ENCODE results near the gene BRCA2.
A peak's percentile ranks its signal among the peaks of the same experiment; 100 is the strongest.

Gene BRCA2

DNA sequence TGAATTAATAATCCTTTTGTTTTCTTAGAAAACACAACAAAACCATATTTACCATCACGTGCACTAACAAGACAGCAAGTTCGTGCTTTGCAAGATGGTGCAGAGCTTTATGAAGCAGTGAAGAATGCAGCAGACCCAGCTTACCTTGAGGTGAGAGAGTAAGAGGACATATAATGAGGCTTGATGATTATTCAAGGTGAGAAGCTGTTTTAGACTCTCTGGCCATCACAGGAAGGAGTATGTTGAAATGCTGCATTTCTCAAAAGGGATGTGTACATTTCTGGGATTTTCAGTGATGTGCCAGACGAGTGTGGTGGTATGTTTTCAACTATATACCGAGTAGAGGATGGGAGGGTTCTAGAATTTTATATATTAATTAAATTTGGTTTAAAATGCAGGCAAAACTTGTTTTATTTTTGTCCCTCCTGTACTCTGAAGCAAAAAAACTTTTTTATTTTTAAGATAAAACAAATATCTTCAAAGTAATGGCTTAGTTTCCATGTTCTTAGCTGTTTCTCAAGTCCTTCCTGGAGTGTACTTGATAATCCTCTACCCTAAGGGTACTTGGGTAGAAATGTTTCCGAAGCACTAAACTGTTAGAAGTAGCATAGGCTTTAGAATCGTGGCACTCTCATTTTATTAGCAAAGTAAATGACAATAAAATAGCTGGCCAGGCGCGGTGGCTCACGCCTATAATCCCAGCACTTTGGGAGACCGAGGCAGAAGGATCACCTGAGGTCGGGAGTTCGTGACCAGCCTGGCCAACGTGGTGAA, 61.5 kb downstream of the BRCA2 start:
- TF ChIP-seq, protein P1, sequence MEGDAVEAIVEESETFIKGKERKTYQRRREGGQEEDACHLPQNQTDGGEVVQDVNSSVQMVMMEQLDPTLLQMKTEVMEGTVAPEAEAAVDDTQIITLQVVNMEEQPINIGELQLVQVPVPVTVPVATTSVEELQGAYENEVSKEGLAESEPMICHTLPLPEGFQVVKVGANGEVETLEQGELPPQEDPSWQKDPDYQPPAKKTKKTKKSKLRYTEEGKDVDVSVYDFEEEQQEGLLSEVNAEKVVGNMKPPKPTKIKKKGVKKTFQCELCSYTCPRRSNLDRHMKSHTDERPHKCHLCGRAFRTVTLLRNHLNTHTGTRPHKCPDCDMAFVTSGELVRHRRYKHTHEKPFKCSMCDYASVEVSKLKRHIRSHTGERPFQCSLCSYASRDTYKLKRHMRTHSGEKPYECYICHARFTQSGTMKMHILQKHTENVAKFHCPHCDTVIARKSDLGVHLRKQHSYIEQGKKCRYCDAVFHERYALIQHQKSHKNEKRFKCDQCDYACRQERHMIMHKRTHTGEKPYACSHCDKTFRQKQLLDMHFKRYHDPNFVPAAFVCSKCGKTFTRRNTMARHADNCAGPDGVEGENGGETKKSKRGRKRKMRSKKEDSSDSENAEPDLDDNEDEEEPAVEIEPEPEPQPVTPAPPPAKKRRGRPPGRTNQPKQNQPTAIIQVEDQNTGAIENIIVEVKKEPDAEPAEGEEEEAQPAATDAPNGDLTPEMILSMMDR (IDR thresholded peaks at IDR 0.05; ENCODE audit: extremely low read depth, missing control alignments), result no peak
- DNase-seq (ENCODE audit: low spot score), result no peak

DNA sequence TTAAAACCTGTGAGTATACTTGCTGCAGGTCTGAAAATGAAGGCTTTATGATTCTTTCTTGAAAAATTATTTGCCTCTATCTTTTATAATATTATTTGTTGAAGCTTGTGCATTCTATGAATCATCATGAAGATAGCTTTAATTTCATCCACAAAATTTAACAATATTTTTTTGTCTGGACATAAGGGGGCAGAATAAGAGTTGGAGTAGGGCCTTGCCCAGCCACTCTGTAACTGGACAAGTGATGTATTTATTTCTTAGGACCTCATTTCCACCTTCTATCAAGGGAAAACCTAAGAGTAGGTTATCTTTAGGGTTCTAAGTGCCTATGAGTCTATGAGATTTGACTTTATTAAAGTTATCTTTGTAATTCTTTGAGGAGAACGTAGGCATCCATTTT, 62.7 kb downstream of the BRCA2 start:
- TF ChIP-seq, protein P1 (IDR thresholded peaks at IDR 0.05; ENCODE audit: extremely low read depth, missing control alignments), result no peak
- DNase-seq (ENCODE audit: low spot score), result no peak

DNA sequence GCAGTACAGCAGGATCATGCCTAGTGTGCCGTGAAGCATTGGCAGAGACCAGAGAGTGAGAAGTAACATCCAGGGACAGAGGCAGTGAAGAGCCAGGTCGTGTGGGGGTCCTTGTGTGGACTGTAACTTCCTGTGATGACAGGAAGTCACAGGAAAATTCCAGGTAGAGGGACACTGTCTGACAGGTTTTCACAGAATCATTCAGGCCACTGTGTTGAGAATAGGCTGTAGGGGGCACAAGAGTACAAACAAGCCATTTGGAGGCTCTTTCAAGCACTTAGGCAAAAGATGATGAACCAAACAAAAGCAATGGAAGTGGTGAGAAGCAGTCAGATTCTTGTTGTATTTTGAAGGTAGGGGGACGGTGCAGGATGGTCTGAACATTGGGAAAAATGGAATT, 66.2 kb downstream of the BRCA2 start:
- DNase-seq (ENCODE audit: low spot score), result peak; percentile 20
- TF ChIP-seq, protein P1 (IDR thresholded peaks at IDR 0.05; ENCODE audit: extremely low read depth, missing control alignments), result peak; percentile 48

DNA sequence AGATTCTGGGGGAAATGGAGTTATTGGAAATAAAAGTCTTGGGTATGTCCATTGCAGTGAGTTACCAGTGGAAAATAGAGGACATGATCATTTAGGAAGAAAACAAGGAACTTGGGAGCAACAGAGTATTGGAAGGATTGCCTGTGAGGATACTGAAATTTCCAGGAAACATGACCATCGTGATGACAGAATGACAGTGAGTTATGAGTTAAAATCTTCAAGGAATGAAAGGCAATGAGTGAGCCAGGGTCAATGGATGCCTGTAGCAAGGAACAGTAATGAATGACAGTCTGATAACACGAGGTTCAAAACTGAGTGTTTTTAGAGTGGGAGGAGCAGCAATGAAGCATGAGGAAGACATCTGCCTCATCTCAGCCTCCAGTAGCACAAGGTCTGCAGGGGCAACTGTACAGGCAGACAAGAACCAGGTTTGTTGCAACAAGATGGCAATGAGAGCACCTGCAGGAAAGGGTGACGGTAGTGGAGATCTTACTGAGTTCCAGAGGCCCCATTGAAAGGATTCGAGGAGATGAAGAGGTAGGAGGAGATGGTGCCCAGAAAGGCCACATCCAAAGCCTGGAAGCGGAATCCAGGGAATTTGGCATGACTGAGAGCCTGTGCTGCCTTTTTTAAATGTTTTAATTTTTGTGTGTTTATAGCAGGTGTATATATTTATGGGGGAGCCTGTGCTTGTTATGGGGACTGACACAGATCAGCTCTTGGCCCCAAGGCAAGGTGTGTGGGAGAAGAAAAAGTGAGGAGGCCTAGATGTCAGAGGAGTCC, 68.7 kb downstream of the BRCA2 start:
- DNase-seq (ENCODE audit: low spot score), result no peak
- TF ChIP-seq, protein P1 (IDR thresholded peaks at IDR 0.05; ENCODE audit: extremely low read depth, missing control alignments), result no peak

DNA sequence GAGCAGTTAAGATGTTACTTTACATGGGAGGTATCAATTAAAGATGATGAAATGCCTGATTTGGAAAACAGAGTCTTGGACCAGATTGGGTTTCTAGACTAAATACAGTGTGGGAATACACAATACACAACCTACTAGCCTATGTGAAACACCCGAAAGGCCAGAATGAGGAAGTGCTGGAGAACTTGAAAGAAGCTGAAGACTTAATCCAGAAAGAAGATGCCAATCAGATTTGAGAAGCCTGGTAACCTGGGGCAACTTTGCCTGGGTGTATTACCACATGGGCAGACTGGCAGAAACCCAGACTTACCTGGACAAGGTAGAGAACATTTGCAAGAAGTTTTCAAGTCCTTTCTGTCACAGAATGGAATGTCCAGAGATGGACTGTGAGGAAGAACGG, 69.4 kb downstream of the BRCA2 start:
- TF ChIP-seq, protein P1 (IDR thresholded peaks at IDR 0.05; ENCODE audit: extremely low read depth, missing control alignments), result no peak
- DNase-seq (ENCODE audit: low spot score), result no peak

DNA sequence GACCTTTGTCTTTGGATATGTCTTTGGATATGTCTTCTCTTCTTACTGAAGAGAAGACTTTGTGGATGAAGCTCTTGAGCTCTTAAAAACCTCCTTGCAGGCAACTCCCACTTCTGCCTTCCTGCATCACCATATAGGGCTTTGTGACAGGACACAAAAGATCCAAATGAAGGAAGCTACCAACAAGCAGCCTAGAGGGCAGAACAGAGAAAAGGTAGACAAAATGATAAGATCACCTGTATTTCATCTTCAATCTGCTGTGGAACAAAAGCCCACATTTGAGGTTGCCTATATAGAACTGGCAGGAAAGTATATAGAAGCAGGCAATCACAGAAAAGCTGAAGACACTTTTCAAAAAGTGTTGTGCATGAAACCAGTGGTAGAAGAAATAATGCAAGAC, 70.1 kb downstream of the BRCA2 start:
- TF ChIP-seq, protein P1 (IDR thresholded peaks at IDR 0.05; ENCODE audit: extremely low read depth, missing control alignments), result no peak
- DNase-seq (ENCODE audit: low spot score), result no peak

DNA sequence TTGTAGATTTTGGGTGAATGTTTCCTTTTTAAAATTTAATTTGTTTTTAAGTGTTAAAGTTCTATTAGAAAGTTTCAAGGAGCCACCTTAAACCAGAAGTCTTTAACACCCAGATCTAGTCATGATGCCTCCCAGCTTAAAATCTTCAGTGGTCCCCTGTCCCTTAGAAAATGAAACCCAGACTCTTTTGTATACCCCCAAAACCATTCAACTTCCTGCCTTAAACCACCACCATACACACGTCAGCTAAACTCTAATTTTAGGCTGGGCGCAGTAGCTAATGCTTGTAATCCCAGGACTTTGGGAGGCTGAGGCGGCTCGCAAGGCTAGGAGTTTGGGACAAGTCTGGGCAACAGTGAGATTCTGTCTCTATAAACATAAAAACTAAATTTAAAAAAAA, 74.7 kb downstream of the BRCA2 start:
- TF ChIP-seq, protein P1 (IDR thresholded peaks at IDR 0.05; ENCODE audit: extremely low read depth, missing control alignments), result no peak
- DNase-seq (ENCODE audit: low spot score), result peak; percentile 38
